K562 (cell line): ENCODE data around the gene DCTD. TPM values are rescaled to one million over a fixed set of nuclear protein-coding genes. Genes with fewer than 3 reads are reported as not detected.

ENCODE experiments used
- ATAC-seq: fragments of 200-7000 bp; cut with Tn5 transposase; 3 replicates; pipeline ENCODE4 v1.9.1; 2020; ENCODE audit warnings: moderate library complexity
- BruUV-seq: library from RNA; stranded (reverse); fragments of 400-500 nt; replicated peaks from 2 replicates; lab custom pipeline; 2021; lab: Mats Ljungman, UMichigan
- CTCF ChIA-PET: fragments of 300-600 bp; formaldehyde crosslinking; extraction: SDS; loops from one replicate; lab custom pipeline; 2021; ENCODE audit warnings: low intra/inter-chr PET ratio; lab: Yijun Ruan, JAX
- POLR2A ChIA-PET: fragments of 300-600, 350-650 bp; sonication (Branson Sonifier 250); formaldehyde crosslinking; extraction: SDS; loops from one replicate; lab custom pipeline; 2021; ENCODE audit warnings: antibody characterized with exemption, inconsistent platforms; lab: Yijun Ruan, JAX
- DNase-seq, 4 experiments: peaks; one replicate each; pipeline versions ENCODE4 v3.0.0 to v3.0.0-alpha.2; 2011 to 2018; ENCODE audit warnings: low spot score in 3 of 4, mixed read lengths in 3 of 4; ENCODE audit errors: extremely low read depth in 1 of 4
- FAIRE-seq: peaks from 2 replicates; lab custom pipeline; 2011; peaks lifted over from hg19 to GRCh38; lab: Jason Lieb, UNC
- H2AFZ ChIP-seq: 2 replicates; pipeline ENCODE4 v1.6.0; 2011; ENCODE audit warnings: low read depth, low read length, control low read depth, inconsistent platforms
- H3K27ac ChIP-seq: fragments of 200-600 bp; 3 replicates; pipeline ENCODE4 v1.8.0; 2011; ENCODE audit warnings: low read depth, mild to moderate bottlenecking, control low read depth, inconsistent platforms, low read length, moderate library complexity, mixed read lengths; ENCODE audit errors: extremely low read depth
- H3K27me3 ChIP-seq, 2 experiments: fragments of 300-600 bp in 1 of 2; 2 replicates in 1 of 2; 3 replicates in 1 of 2; pipeline versions ENCODE4 v1.6.0 to v1.8.0; 2011; ENCODE audit warnings: inconsistent platforms in 2 of 2, low read length in 2 of 2, mild to moderate bottlenecking in 1 of 2, mixed read lengths in 1 of 2, moderate library complexity in 1 of 2; ENCODE audit not compliant: control insufficient read depth in 2 of 2, insufficient read depth in 2 of 2
- H3K36me3 ChIP-seq: fragments of 300-600 bp; 3 replicates; pipeline ENCODE4 v1.8.0; 2011; ENCODE audit warnings: mild to moderate bottlenecking, low read length, inconsistent platforms; ENCODE audit not compliant: control insufficient read depth, insufficient read depth
- H3K4me1 ChIP-seq, 2 experiments: fragments of 200-600 bp in 1 of 2; replicated peaks in 1 of 2; 2 replicates in 1 of 2; 3 replicates in 1 of 2; pipeline versions ENCODE4 v1.5.1 to v1.8.0; 2011; ENCODE audit warnings: inconsistent platforms in 2 of 2, low read length in 2 of 2, mild to moderate bottlenecking in 1 of 2, mixed read lengths in 1 of 2, moderate library complexity in 1 of 2; ENCODE audit not compliant: control insufficient read depth in 2 of 2, insufficient read depth in 2 of 2
- H3K4me2 ChIP-seq: 2 replicates; pipeline ENCODE4 v1.6.1; 2011; ENCODE audit warnings: low read length, control low read depth, inconsistent platforms, mixed read lengths; ENCODE audit not compliant: insufficient read depth
- H3K4me3 ChIP-seq: fragments of 200-600 bp; sonication (generic), shearing (Covaris generic); 2 replicates; pipeline ENCODE4 v1.5.1; 2016; ENCODE audit warnings: control low read depth, inconsistent platforms
- H3K79me2 ChIP-seq: fragments of 200-600 bp; 3 replicates; pipeline ENCODE4 v1.8.0; 2011; ENCODE audit warnings: low read length, inconsistent platforms; ENCODE audit not compliant: control insufficient read depth, insufficient read depth
- H3K9ac ChIP-seq, 2 experiments: 2 replicates each; pipeline versions ENCODE4 v1.6.0 to v1.6.1; 2011; ENCODE audit warnings: low read depth in 2 of 2, low read length in 2 of 2, control low read depth in 1 of 2, inconsistent platforms in 1 of 2, mild to moderate bottlenecking in 1 of 2, mixed read lengths in 1 of 2; ENCODE audit not compliant: insufficient read depth in 1 of 2
- H3K9me1 ChIP-seq: one replicate; pipeline ENCODE4 v1.6.0; 2011; ENCODE audit warnings: inconsistent platforms, mild to moderate bottlenecking, low read length, moderate library complexity; ENCODE audit not compliant: control insufficient read depth, insufficient read depth
- H3K9me3 ChIP-seq: replicated peaks from 2 replicates; pipeline ENCODE4 v1.5.1; 2011; ENCODE audit warnings: low read depth, low read length, inconsistent platforms; ENCODE audit not compliant: control insufficient read depth, insufficient read depth
- H4K20me1 ChIP-seq: replicated peaks from 2 replicates; pipeline ENCODE4 v1.6.1; 2011; ENCODE audit warnings: low read length, inconsistent platforms, mixed read lengths; ENCODE audit not compliant: control insufficient read depth, insufficient read depth
- BRF1 ChIP-seq: IDR thresholded peaks from 3 replicates; pipeline ENCODE4 v1.6.1; 2011; ENCODE audit warnings: borderline replicate concordance, mild to moderate bottlenecking; ENCODE audit not compliant: insufficient read length; ENCODE audit errors: extremely low read depth
- GATAD2A ChIP-seq: fragments of 450-650 bp; IDR thresholded peaks from 2 replicates; pipeline ENCODE4 v1.6.1; 2017
- MCM3 ChIP-seq: fragments of 450-650 bp; IDR thresholded peaks from 2 replicates; pipeline ENCODE4 v1.6.1; 2016
- NCOA4 ChIP-seq: fragments of 450-650 bp; IDR thresholded peaks from 2 replicates; pipeline ENCODE4 v1.6.1; 2018; ENCODE audit warnings: mild to moderate bottlenecking; ENCODE audit not compliant: partially characterized antibody
- NR2C2 ChIP-seq, 2 experiments: fragments of 200-800 bp in 1 of 2; sonication (Bioruptor generic) in 1 of 2; sonication (generic) in 1 of 2; formaldehyde crosslinking in 1 of 2; IDR thresholded peaks; 2 replicates each; pipeline versions ENCODE4 v1.6.1 to v1.8.0; 2016 to 2022; ENCODE audit warnings: mild to moderate bottlenecking in 1 of 2, missing compliant biosample characterization in 1 of 2, missing genetic modification characterization in 1 of 2, missing genetic modification reagents in 1 of 2
- RB1 ChIP-seq: fragments of 450-650 bp; IDR thresholded peaks from 2 replicates; pipeline ENCODE4 v1.6.1; 2017; ENCODE audit warnings: low read depth, mild to moderate bottlenecking
- SREBF1 ChIP-seq: fragments of 150-350 bp; IDR thresholded peaks from 2 replicates; pipeline ENCODE4 v1.6.1; 2014; ENCODE audit warnings: antibody characterized with exemption, low read depth, low read length, borderline replicate concordance
- TOE1 ChIP-seq, 2 experiments: fragments of 450-650 bp in 1 of 2; sonication (generic) in 1 of 2; formaldehyde crosslinking in 1 of 2; IDR thresholded peaks; 2 replicates each; pipeline versions ENCODE4 v1.7.1 to v1.8.0; 2016 to 2022; ENCODE audit warnings: borderline replicate concordance in 2 of 2, mild to moderate bottlenecking in 2 of 2, antibody characterized with exemption in 1 of 2, inconsistent platforms in 1 of 2, low read depth in 1 of 2, missing genetic modification reagents in 1 of 2, moderate library complexity in 1 of 2
- WGBS: fragments of 100-300 bp; shearing (Covaris generic); methylation state at CpG from one replicate; pipeline ENCODE4 v1.1.6; 2016; ENCODE audit warnings: low coverage, mixed read lengths; ENCODE audit not compliant: insufficient coverage; ENCODE audit errors: missing lambda C conversion rate; 5-methylcytosine and 5-hydroxymethylcytosine counted together
- in situ Hi-C: fragments of 300-500 bp; cut with MboI; formaldehyde crosslinking; loops from 4 replicates; pipeline ENCODE4 v1.15.0; 2018; ENCODE audit warnings: inconsistent platforms, mixed read lengths
- intact Hi-C: fragments of 100-400 bp; cut with micrococcal nuclease; formaldehyde crosslinking; loops from 2 replicates; pipeline ENCODE4 v1.14.2; 2022
- polyA plus RNA-seq, 8 experiments: library from polyadenylated mRNA; depleted of rRNA in 4 of 8; stranded (reverse) in 5 of 8; unstranded in 3 of 8; fragments of >200 nt; fragmentation: Nextera tagmentation in 2 of 8; fragmentation: Illumina TruSeq in 1 of 8; extraction: Ambion mirVana in 2 of 8; extraction: Trizol in 1 of 8; gene quantifications; 2 replicates each; pipeline versions ENCODE4 v1.2.1 to v1.2.3, GENCODE V29; 2011 to 2014; ENCODE audit warnings: inconsistent platforms in 1 of 8, missing spikeins in 1 of 8
- total RNA-seq, 7 experiments: library from RNA; depleted of rRNA in 6 of 7; stranded (reverse); fragments of >200 nt in 6 of 7; fragmentation: Illumina TruSeq in 2 of 7; extraction: Trizol in 2 of 7; gene quantifications; 2 replicates each; pipeline versions ENCODE4 v1.2.1 to v1.2.3, GENCODE V29; 2011 to 2021; ENCODE audit warnings: low replicate concordance in 1 of 7
- TF ChIP-seq, protein P1 (sequence below): fragments of 450-650 bp; IDR thresholded peaks from 2 replicates; pipeline ENCODE4 v1.6.1; 2016; ENCODE audit warnings: mild to moderate bottlenecking

Gene DCTD
- total and polyA plus RNA-seq, 9 of the 15 experiments (the other 6 are each of a cell fraction or from before 2014, with no cell fraction given) = 38.7 to 114 (median 76.5) TPM

DNA sequence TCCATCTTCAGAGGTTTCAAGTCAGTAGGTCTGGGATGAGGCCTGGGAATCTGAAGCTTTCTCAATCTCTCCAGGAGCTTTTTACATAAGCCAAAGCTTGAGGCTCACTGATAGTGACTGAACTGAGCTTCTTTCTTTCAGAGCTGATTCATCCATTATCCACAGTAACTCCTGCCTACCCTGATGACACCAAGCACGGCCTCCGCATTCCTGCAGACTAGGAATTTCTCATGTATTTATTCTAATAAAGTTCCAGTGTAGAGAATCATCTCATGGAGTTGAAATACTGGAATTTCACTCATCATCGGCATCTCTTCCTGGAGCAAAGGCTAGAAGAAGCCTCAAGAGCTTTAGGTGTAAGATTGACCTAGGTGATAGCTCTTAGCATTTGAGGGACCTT, 12.1 kb upstream of the DCTD start:
- CTCF ChIA-PET = no interaction called here
- ATAC-seq = no peak

More for the DNA sequence above, 12.1 kb upstream of the DCTD start:
- Histone ChIP-seq H3K4me2 (no peak overlapping the region), H3K9ac (no peak overlapping the region), H3K36me3 (no peaks in the 10 kb centered on the region), H3K27me3 (peaks cover 0 to 9% of the 10 kb centered on the region in 2 experiments; a peak in 1 of 5 replicates), H3K9me3 (no peaks in the 10 kb centered on the region), H3K9me1 (no peaks in the 10 kb centered on the region), H3K4me3 (no peak overlapping the region), H3K27ac (no peak overlapping the region), H4K20me1 (no peaks in the 10 kb centered on the region), H2AFZ (no peak overlapping the region), H3K4me1 (no peaks in the 10 kb centered on the region), H3K79me2 (no peaks in the 10 kb centered on the region)
- POLR2A ChIA-PET = no interaction called here
- no TSS peak for BruUV-seq
- in situ Hi-C loops = no loop called here
- no peak for TF ChIP-seq NR2C2 (CRISPR knock-in tag; IDR thresholded peaks at IDR 0.05)
- no peak for TF ChIP-seq NR2C2 (tag; IDR thresholded peaks at IDR 0.05)
- no peak for TF ChIP-seq GATAD2A
- TF ChIP-seq RB1 = no peak
- no peak for TF ChIP-seq SREBF1
- TF ChIP-seq, protein P1, sequence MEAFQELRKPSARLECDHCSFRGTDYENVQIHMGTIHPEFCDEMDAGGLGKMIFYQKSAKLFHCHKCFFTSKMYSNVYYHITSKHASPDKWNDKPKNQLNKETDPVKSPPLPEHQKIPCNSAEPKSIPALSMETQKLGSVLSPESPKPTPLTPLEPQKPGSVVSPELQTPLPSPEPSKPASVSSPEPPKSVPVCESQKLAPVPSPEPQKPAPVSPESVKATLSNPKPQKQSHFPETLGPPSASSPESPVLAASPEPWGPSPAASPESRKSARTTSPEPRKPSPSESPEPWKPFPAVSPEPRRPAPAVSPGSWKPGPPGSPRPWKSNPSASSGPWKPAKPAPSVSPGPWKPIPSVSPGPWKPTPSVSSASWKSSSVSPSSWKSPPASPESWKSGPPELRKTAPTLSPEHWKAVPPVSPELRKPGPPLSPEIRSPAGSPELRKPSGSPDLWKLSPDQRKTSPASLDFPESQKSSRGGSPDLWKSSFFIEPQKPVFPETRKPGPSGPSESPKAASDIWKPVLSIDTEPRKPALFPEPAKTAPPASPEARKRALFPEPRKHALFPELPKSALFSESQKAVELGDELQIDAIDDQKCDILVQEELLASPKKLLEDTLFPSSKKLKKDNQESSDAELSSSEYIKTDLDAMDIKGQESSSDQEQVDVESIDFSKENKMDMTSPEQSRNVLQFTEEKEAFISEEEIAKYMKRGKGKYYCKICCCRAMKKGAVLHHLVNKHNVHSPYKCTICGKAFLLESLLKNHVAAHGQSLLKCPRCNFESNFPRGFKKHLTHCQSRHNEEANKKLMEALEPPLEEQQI = no peak
- no peak for TF ChIP-seq MCM3
- no peak for TF ChIP-seq NCOA4
- no peak for TF ChIP-seq BRF1
- no peak for TF ChIP-seq TOE1 (IDR thresholded peaks at IDR 0.05; ENCODE audit: borderline replicate concordance)
- no peak for TF ChIP-seq TOE1 (CRISPR knock-in tag; IDR thresholded peaks at IDR 0.05; ENCODE audit: borderline replicate concordance, low read depth)
- WGBS = 53% methylated on average over 3 of the region's 3 CpGs
- intact Hi-C loops = loop anchor here (5.0 kb wide), 2 partner anchors 122 to 277 kb away; no protein-coding TSS in a partner anchor
- DNase-seq (no peak), FAIRE-seq (no peak)
